BE2C (cell line): ENCODE measurements around the gene RMI2.

ENCODE experiments used
- DNase-seq: peaks from one replicate; pipeline ENCODE4 v3.0.0-alpha.2; 2020
- H3K27me3 ChIP-seq: fragments of 250-450 bp; sonication (Bioruptor Pico); 2 replicates; pipeline ENCODE4 v1.5.1; 2020; ENCODE audit warnings: mild to moderate bottlenecking
- H3K36me3 ChIP-seq: fragments of 250-450 bp; sonication (Bioruptor Pico); 2 replicates; pipeline ENCODE4 v1.5.1; 2020; ENCODE audit warnings: mild to moderate bottlenecking
- H3K4me1 ChIP-seq: fragments of 250-450 bp; sonication (Bioruptor Pico); 2 replicates; pipeline ENCODE4 v1.5.1; 2020
- H3K4me3 ChIP-seq: 2 replicates; pipeline ENCODE4 v1.5.1; 2011; ENCODE audit warnings: low read depth, low read length
- H3K9me3 ChIP-seq: fragments of 250-450 bp; sonication (Bioruptor Pico); 2 replicates; pipeline ENCODE4 v1.5.1; 2020
- CTCF ChIP-seq: IDR thresholded peaks from 2 replicates; pipeline ENCODE4 v1.5.1; 2012; ENCODE audit warnings: mild to moderate bottlenecking, low read depth, low read length

The RMI2 gene

GRCh38 chr16:11380836-11381235 is 35.6 kb downstream of the RMI2 start:
- no peak for DNase-seq
- Histone ChIP-seq H3K9me3 (no peaks in the 10 kb centered on the region), H3K36me3 (no peaks in the 10 kb centered on the region), H3K27me3 (no peaks in the 10 kb centered on the region), H3K4me3 (no peak overlapping the region), H3K4me1 (no peaks in the 10 kb centered on the region)
- TF ChIP-seq CTCF = no peak

GRCh38 chr16:11383481-11384183 is 38.4 kb downstream of the RMI2 start:
- no peak for TF ChIP-seq CTCF
- no peaks in the 10 kb centered on the region for H3K36me3 ChIP-seq
- H3K9me3 ChIP-seq = no peaks in the 10 kb centered on the region
- H3K4me1 ChIP-seq = no peaks in the 10 kb centered on the region
- DNase-seq = no peak
- H3K27me3 ChIP-seq = no peaks in the 10 kb centered on the region
- no peak overlapping the region for H3K4me3 ChIP-seq

GRCh38 chr16:11384184-11384955 is 39.1 kb downstream of the RMI2 start:
- Histone ChIP-seq H3K4me1 (no peaks in the 10 kb centered on the region), H3K4me3 (no peak overlapping the region), H3K9me3 (no peaks in the 10 kb centered on the region), H3K27me3 (no peaks in the 10 kb centered on the region), H3K36me3 (no peaks in the 10 kb centered on the region)
- no peak for DNase-seq
- no peak for TF ChIP-seq CTCF

- Histone ChIP-seq H3K36me3 (no peaks in the 10 kb centered on the region), H3K4me3 (no peak overlapping the region), H3K27me3 (no peaks in the 10 kb centered on the region), H3K4me1 (no peaks in the 10 kb centered on the region), H3K9me3 (no peaks in the 10 kb centered on the region)
- no peak for TF ChIP-seq CTCF
- DNase-seq = no peak
Observed at GRCh38 chr16:11384956-11385586, 39.8 kb downstream of the RMI2 start.

- no peaks in the 10 kb centered on the region for H3K27me3 ChIP-seq
- TF ChIP-seq CTCF = no peak
Observed at GRCh38 chr16:11386054-11386680, 40.9 kb downstream of the RMI2 start.

More at GRCh38 chr16:11386054-11386680, 40.9 kb downstream of the RMI2 start:
- no peak for DNase-seq
- Histone ChIP-seq H3K36me3 (no peaks in the 10 kb centered on the region), H3K4me3 (no peak overlapping the region), H3K4me1 (no peaks in the 10 kb centered on the region), H3K9me3 (no peaks in the 10 kb centered on the region)
